Mesendoderm (in vitro differentiated cells): ENCODE data around the gene ESYT3.
"Not testable (repeated sequence)": the region's sequence is repeated elsewhere in the genome, so short reads cannot be mapped to it uniquely, and the experiment has no call there.

ENCODE experiments used
- DNase-seq: peaks from one replicate; pipeline ENCODE4 v3.0.0; 2013
- H2AK5ac ChIP-seq: 2 replicates; pipeline ENCODE4 v1.6.1; 2013; ENCODE audit warnings: low read length, inconsistent platforms
- H2BK120ac ChIP-seq: 2 replicates; pipeline ENCODE4 v1.6.1; 2013; ENCODE audit warnings: low read depth, mild to moderate bottlenecking, low read length, moderate library complexity, mixed read lengths
- H2BK15ac ChIP-seq: replicated peaks from 2 replicates; pipeline ENCODE4 v1.6.1; 2013; ENCODE audit warnings: low read depth, mild to moderate bottlenecking, moderate library complexity
- H2BK5ac ChIP-seq: 2 replicates; pipeline ENCODE4 v1.6.1; 2013; ENCODE audit warnings: low read length, inconsistent platforms
- H3K18ac ChIP-seq: 2 replicates; pipeline ENCODE4 v1.6.1; 2013; ENCODE audit warnings: mild to moderate bottlenecking, low read length, mixed read lengths
- H3K23ac ChIP-seq: one replicate; pipeline ENCODE4 v1.6.1; 2013; ENCODE audit warnings: low read length
- H3K27ac ChIP-seq: 2 replicates; pipeline ENCODE4 v1.5.1; 2013; ENCODE audit warnings: low read depth, mild to moderate bottlenecking, inconsistent platforms, low read length, moderate library complexity
- H3K27me3 ChIP-seq: 2 replicates; pipeline ENCODE4 v1.6.1; 2013; ENCODE audit warnings: low read length, control low read depth, mild to moderate bottlenecking, inconsistent platforms; ENCODE audit not compliant: insufficient read depth, poor library complexity
- H3K36me3 ChIP-seq: 2 replicates; pipeline ENCODE4 v1.6.1; 2013; ENCODE audit warnings: low read length, inconsistent platforms; ENCODE audit not compliant: control insufficient read depth, insufficient read depth
- H3K4ac ChIP-seq: one replicate; pipeline ENCODE4 v1.6.1; 2013; ENCODE audit warnings: low read depth, mild to moderate bottlenecking, low read length, moderate library complexity
- H3K4me1 ChIP-seq: 2 replicates; pipeline ENCODE4 v1.6.1; 2013; ENCODE audit warnings: low read depth, low read length, inconsistent platforms; ENCODE audit not compliant: control insufficient read depth
- H3K4me2 ChIP-seq: 2 replicates; pipeline ENCODE4 v1.6.1; 2013; ENCODE audit warnings: low read length
- H3K4me3 ChIP-seq: 2 replicates; pipeline ENCODE4 v1.5.1; 2013; ENCODE audit warnings: mild to moderate bottlenecking, low read length
- H3K56ac ChIP-seq: one replicate; pipeline ENCODE4 v1.6.1; 2013; ENCODE audit warnings: low read length
- H3K79me1 ChIP-seq: 2 replicates; pipeline ENCODE4 v1.6.1; 2013; ENCODE audit warnings: low read length, inconsistent platforms
- H3K79me2 ChIP-seq: 2 replicates; pipeline ENCODE4 v1.6.1; 2013; ENCODE audit warnings: mild to moderate bottlenecking, low read length; ENCODE audit not compliant: control insufficient read depth, insufficient read depth
- H3K9ac ChIP-seq: 2 replicates; pipeline ENCODE4 v1.6.1; 2013; ENCODE audit warnings: low read length, inconsistent platforms
- H4K5ac ChIP-seq: one replicate; pipeline ENCODE4 v1.6.1; 2013; ENCODE audit warnings: low read length
- H4K8ac ChIP-seq: one replicate; pipeline ENCODE4 v1.6.1; 2013; ENCODE audit warnings: low read depth, mild to moderate bottlenecking, control low read depth, low read length, moderate library complexity
- WGBS: extraction: QIAGEN DNeasy Blood & Tissue Kit; methylation state at CpG from one replicate; pipeline ENCODE4 v1.1.7; 2013; ENCODE audit warnings: low lambda C conversion rate, missing lambda C conversion rate; ENCODE audit not compliant: insufficient coverage; ENCODE audit errors: extremely low coverage; 5-methylcytosine and 5-hydroxymethylcytosine counted together

ESYT3 gene

DNA sequence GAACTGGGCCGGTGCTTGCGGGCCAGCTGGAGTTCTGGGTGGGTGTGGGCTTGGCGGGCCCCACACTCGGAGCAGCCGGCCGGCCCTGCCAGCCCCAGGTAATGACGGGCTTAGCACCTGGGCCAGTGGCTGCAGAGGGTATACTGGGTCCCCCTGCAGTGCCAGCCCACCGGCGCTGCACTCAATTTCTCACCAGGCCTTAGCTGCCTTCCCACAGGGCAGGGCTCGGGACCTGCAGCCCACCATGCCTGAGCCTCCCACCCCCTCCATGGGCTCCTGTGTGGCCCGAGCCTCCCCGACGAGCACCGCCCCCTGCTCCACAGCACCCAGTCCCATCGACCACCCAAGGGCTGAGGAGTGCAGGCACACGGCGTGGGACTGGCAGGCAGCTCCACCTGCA lies 50.3 kb downstream of the ESYT3 start:
- H3K4ac ChIP-seq, H2BK15ac ChIP-seq, H3K79me2 ChIP-seq, H4K5ac ChIP-seq, H3K27ac ChIP-seq, H3K4me2 ChIP-seq, DNase-seq, H3K18ac ChIP-seq, H2AK5ac ChIP-seq, H3K4me1 ChIP-seq, H3K27me3 ChIP-seq, H2BK120ac ChIP-seq, H3K79me1 ChIP-seq, H2BK5ac ChIP-seq, H3K9ac ChIP-seq, H3K36me3 ChIP-seq, H3K56ac ChIP-seq, H3K4me3 ChIP-seq, H3K23ac ChIP-seq, H4K8ac ChIP-seq: not testable (repeated sequence)
- WGBS: no CpG with 5 or more reads among the region's 17 CpGs

DNA sequence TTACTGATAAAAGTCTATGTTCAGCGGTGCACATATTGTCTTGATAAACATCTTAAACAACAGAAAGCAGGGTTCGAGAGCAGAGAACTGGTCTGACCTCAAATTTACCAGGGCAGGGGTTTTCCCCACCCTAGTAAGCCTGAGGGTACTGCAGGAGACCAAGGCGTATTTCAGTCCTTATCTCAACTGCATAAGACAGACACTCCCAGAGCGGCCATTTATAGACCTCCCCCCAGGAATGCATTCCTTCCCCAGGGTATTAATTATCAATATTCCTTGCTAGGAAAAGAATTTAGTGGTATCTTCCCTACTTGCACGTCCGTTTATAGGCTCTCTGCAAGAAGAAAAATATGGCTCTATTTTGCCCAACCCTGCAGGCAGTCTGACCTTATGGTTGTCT lies 52.2 kb downstream of the ESYT3 start:
- not testable (repeated sequence) for H3K23ac ChIP-seq, H2BK120ac ChIP-seq, H2BK15ac ChIP-seq, H3K56ac ChIP-seq, H3K4ac ChIP-seq, H3K4me2 ChIP-seq, H3K18ac ChIP-seq, H3K27ac ChIP-seq, H3K36me3 ChIP-seq, H3K79me2 ChIP-seq, H3K79me1 ChIP-seq, H4K5ac ChIP-seq, H4K8ac ChIP-seq, H2AK5ac ChIP-seq, H2BK5ac ChIP-seq, H3K4me3 ChIP-seq, H3K9ac ChIP-seq, H3K4me1 ChIP-seq, DNase-seq, H3K27me3 ChIP-seq
- WGBS: no CpG with 5 or more reads among the region's 6 CpGs

DNA sequence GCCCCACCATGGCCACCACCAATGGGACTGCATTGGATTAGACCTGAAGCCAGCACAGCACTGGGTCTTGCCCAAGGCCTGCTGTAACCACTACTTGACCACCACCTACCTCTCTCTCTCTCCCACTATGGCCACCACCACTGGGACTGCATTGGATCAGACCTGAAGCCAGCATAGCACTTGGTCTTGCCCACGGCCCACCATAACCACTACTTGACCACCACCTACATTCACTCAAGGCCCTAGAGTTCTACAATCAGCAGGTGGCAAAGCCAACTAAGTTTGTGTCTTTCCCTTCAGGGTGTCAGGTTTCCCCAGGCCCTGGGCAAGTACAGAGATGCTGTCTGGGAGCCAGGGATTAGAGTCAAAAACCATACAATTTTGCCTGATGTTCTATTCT lies 57.6 kb downstream of the ESYT3 start:
- no CpG with 5 or more reads among the region's 1 CpG for WGBS
- no peaks in the 10 kb centered on the region for H3K79me1 ChIP-seq
- H4K5ac ChIP-seq: no peak overlapping the region
- H3K27me3 ChIP-seq: no peaks in the 10 kb centered on the region
- no peaks in the 10 kb centered on the region for H3K4me1 ChIP-seq
- no peak overlapping the region for H2BK120ac ChIP-seq
- H3K23ac ChIP-seq: no peak overlapping the region
- H3K9ac ChIP-seq: no peak overlapping the region
- H3K56ac ChIP-seq: no peak overlapping the region
- no peak overlapping the region for H2BK5ac ChIP-seq
- no peak for DNase-seq
- H3K4me3 ChIP-seq: no peak overlapping the region
- no peak overlapping the region for H2AK5ac ChIP-seq
- no peak overlapping the region for H2BK15ac ChIP-seq
- H3K27ac ChIP-seq: no peak overlapping the region
- no peaks in the 10 kb centered on the region for H3K36me3 ChIP-seq
- H3K4me2 ChIP-seq: no peak overlapping the region
- no peak overlapping the region for H3K4ac ChIP-seq
- H3K18ac ChIP-seq: no peak overlapping the region
- H4K8ac ChIP-seq: no peak overlapping the region
- H3K79me2 ChIP-seq: no peaks in the 10 kb centered on the region

DNA sequence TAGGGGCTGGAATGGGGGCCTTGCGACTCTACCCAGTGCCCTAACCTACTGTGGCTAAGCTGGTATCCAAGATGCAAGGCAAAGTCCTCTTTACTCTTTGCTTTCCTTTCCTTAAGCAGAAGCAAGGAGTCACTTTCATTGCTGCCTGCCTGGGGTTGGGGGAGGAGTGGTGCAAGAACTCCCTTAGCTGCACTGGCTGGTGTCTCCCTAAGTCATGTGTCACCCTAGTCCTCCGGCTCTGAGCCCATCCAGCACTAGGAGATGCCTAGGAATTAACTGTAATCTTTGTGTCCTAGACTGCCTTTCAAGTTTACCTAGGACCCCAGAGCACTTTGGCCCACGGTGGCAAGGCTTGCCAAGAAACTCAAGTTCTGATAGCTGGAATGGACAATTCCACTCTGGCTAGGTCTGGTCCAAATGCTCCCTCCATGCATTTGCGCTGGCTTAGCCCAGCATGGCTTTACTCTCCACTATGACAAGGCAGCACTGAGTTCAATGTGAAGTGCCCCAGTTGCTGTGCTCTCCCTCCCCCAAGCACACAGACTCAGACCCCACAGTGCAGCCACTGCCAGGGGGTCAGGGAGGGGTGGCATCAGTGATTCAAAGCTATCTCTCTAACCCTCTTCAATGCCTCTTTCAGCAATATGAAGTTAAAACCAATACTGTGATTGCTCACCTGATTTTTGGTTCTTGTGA lies 58.7 kb downstream of the ESYT3 start:
- H3K79me1 ChIP-seq: no peaks in the 10 kb centered on the region
- H4K8ac ChIP-seq: no peak overlapping the region
- no peak overlapping the region for H3K18ac ChIP-seq
- H3K36me3 ChIP-seq: no peaks in the 10 kb centered on the region
- no peak overlapping the region for H2BK15ac ChIP-seq
- no peaks in the 10 kb centered on the region for H3K79me2 ChIP-seq
- no peak overlapping the region for H3K9ac ChIP-seq
- no peaks in the 10 kb centered on the region for H3K27me3 ChIP-seq
- no peak overlapping the region for H3K56ac ChIP-seq
- no peak overlapping the region for H4K5ac ChIP-seq
- no peak overlapping the region for H3K4me3 ChIP-seq
- WGBS: no CpG with 5 or more reads among the region's 4 CpGs
- H3K27ac ChIP-seq: no peak overlapping the region
- H3K4me2 ChIP-seq: no peak overlapping the region
- H3K23ac ChIP-seq: no peak overlapping the region
- H2BK120ac ChIP-seq: no peak overlapping the region
- H2AK5ac ChIP-seq: no peak overlapping the region
- no peak overlapping the region for H3K4ac ChIP-seq
- H2BK5ac ChIP-seq: no peak overlapping the region
- no peaks in the 10 kb centered on the region for H3K4me1 ChIP-seq
- no peak for DNase-seq

DNA sequence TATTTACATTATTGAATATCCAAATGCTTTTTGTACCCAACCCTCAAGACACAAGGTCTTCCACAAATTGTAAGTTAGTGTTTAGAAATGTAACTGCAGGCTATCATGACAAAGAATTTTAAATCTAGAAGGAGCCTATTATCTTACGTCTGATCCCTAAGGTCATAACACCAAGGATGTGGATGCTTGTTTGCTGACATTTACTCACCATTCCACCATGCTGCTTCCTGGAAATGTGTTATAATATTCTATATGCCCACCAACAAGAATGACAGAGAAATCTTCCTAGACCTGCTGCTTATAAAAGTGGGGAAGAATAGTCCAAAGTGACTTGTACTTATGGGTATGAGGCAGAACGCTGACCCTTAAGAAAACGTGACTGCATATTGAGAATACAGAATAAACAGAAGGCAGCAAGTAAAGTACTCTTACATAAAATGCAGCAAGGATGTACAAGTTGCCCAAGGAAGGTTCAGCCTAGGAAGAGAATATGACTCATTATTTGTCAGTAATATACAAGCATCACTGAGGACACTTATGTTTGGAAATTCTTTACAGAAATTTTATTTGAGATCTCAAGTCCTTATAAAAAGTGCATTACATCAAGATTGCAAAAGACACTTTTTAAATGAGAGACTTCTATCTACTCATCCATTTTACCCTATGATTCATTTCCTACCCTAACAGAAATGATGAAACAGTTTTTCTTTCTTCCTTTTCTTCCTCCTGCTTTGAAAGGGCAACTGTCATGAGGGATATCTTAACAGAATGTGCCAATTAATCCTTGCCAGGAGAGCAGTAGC lies 59.6 kb downstream of the ESYT3 start:
- no peak overlapping the region for H3K4ac ChIP-seq
- H3K9ac ChIP-seq: no peak overlapping the region
- H2AK5ac ChIP-seq: no peak overlapping the region
- no peak overlapping the region for H3K56ac ChIP-seq
- no peaks in the 10 kb centered on the region for H3K36me3 ChIP-seq
- no peak overlapping the region for H2BK120ac ChIP-seq
- no peak overlapping the region for H4K8ac ChIP-seq
- H3K23ac ChIP-seq: no peak overlapping the region
- no peak overlapping the region for H3K4me2 ChIP-seq
- no peaks in the 10 kb centered on the region for H3K79me2 ChIP-seq
- no peaks in the 10 kb centered on the region for H3K27me3 ChIP-seq
- WGBS: no CpG with 5 or more reads among the region's 3 CpGs
- no peaks in the 10 kb centered on the region for H3K79me1 ChIP-seq
- H3K4me3 ChIP-seq: no peak overlapping the region
- no peak overlapping the region for H2BK5ac ChIP-seq
- H4K5ac ChIP-seq: no peak overlapping the region
- no peak overlapping the region for H3K18ac ChIP-seq
- DNase-seq: no peak
- H3K4me1 ChIP-seq: no peaks in the 10 kb centered on the region
- no peak overlapping the region for H2BK15ac ChIP-seq
- no peak overlapping the region for H3K27ac ChIP-seq

DNA sequence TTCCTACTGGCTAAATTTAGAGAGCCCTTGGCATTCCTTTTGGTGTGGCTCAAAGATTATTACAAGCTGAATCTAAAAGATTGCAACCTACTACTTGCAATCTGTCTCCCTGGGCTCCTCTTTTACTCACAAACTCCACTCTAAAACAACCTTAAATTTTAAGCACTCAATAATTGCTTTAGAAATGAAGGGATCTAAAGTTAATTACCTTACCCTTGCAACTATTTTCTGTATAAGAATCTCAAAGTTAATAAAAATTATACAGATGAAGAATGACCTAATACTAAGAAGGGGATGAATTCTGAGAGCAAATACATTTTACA lies 60.2 kb downstream of the ESYT3 start:
- no peak overlapping the region for H3K56ac ChIP-seq
- no peak overlapping the region for H2AK5ac ChIP-seq
- no peak overlapping the region for H4K5ac ChIP-seq
- H3K18ac ChIP-seq: no peak overlapping the region
- no peak overlapping the region for H2BK15ac ChIP-seq
- no peaks in the 10 kb centered on the region for H3K36me3 ChIP-seq
- H2BK120ac ChIP-seq: no peak overlapping the region
- no peak overlapping the region for H4K8ac ChIP-seq
- no peak overlapping the region for H3K4me2 ChIP-seq
- H3K79me1 ChIP-seq: no peaks in the 10 kb centered on the region
- no peaks in the 10 kb centered on the region for H3K27me3 ChIP-seq
- no peak overlapping the region for H3K4ac ChIP-seq
- no peak for DNase-seq
- H3K79me2 ChIP-seq: no peaks in the 10 kb centered on the region
- H2BK5ac ChIP-seq: no peak overlapping the region
- H3K9ac ChIP-seq: no peak overlapping the region
- no peak overlapping the region for H3K4me3 ChIP-seq
- no peak overlapping the region for H3K23ac ChIP-seq
- no peaks in the 10 kb centered on the region for H3K4me1 ChIP-seq
- no peak overlapping the region for H3K27ac ChIP-seq
